ENCODE data around the gene DLG2.
A peak's percentile ranks its signal among the peaks of the same experiment; 100 is the strongest.
"Not testable (repeated sequence)": the region's sequence is repeated elsewhere in the genome, so short reads cannot be mapped to it uniquely, and the experiment has no call there.

DLG2 gene

GRCh38 chr11:83641511-83641910, 1985.6 kb downstream of the DLG2 start:
- peak; percentile 72 for DNase-seq

- no peak for DNase-seq
Measured at GRCh38 chr11:83639995-83640758, 1987.0 kb downstream of the DLG2 start.

GRCh38 chr11:83635166-83635565, 1992.0 kb downstream of the DLG2 start:
- DNase-seq, result no peak

GRCh38 chr11:83630211-83630610, 1996.9 kb downstream of the DLG2 start:
- DNase-seq, result no peak

- DNase-seq, result no peak
Measured at GRCh38 chr11:83629775-83630174, 1997.4 kb downstream of the DLG2 start.

GRCh38 chr11:83628622-83629355, 1998.4 kb downstream of the DLG2 start:
- no peak for DNase-seq

GRCh38 chr11:83625336-83625735, 2001.8 kb downstream of the DLG2 start:
- DNase-seq, result no peak

- no peak for DNase-seq
Measured at GRCh38 chr11:83617671-83618070, 2009.5 kb downstream of the DLG2 start.

GRCh38 chr11:83613767-83614121, 2013.4 kb downstream of the DLG2 start:
- no peak for DNase-seq

GRCh38 chr11:83612891-83613766, 2014.0 kb downstream of the DLG2 start:
- no peak for DNase-seq

GRCh38 chr11:83611600-83611999, 2015.5 kb downstream of the DLG2 start:
- no peak for DNase-seq

GRCh38 chr11:83611031-83611430, 2016.1 kb downstream of the DLG2 start:
- no peak for DNase-seq

GRCh38 chr11:83609191-83609590, 2018.0 kb downstream of the DLG2 start:
- no peak for DNase-seq

GRCh38 chr11:83608571-83608970, 2018.6 kb downstream of the DLG2 start:
- DNase-seq, result no peak

- DNase-seq, result peak; percentile 36
Measured at GRCh38 chr11:83601914-83602527, 2025.1 kb downstream of the DLG2 start.

GRCh38 chr11:83601201-83601913, 2025.8 kb downstream of the DLG2 start:
- DNase-seq, result no peak

GRCh38 chr11:83600661-83601060, 2026.5 kb downstream of the DLG2 start:
- DNase-seq, result no peak

GRCh38 chr11:83599066-83599465, 2028.1 kb downstream of the DLG2 start:
- DNase-seq, result no peak

GRCh38 chr11:83587797-83588196, 2039.3 kb downstream of the DLG2 start:
- DNase-seq, result not testable (repeated sequence)

GRCh38 chr11:83583757-83584366, 2043.3 kb downstream of the DLG2 start:
- DNase-seq, result peak; percentile 90

- peak; percentile 67 for DNase-seq
Measured at GRCh38 chr11:83574519-83574918, 2052.6 kb downstream of the DLG2 start.

All from fibroblast of skin of right biceps (primary cell).